HG03135 (cell line): Measurements from ENCODE around the gene DAZAP2.
A peak's percentile ranks its signal among the peaks of the same experiment; 100 is the strongest.
"Not testable (repeated sequence)": the region's sequence is repeated elsewhere in the genome, so short reads cannot be mapped to it uniquely, and the experiment has no call there.

ENCODE experiments used
- ATAC-seq: cut with Tn5 transposase; IDR thresholded peaks from one replicate; pipeline ENCODE4 v1.9.1; 2021; ENCODE audit warnings: mild to moderate bottlenecking, moderate library complexity; ENCODE audit not compliant: unreplicated experiment

Gene DAZAP2

GRCh38 chr12:51246254-51246853 lies 7.7 kb downstream of the DAZAP2 start:
- no peak for ATAC-seq

DNA sequence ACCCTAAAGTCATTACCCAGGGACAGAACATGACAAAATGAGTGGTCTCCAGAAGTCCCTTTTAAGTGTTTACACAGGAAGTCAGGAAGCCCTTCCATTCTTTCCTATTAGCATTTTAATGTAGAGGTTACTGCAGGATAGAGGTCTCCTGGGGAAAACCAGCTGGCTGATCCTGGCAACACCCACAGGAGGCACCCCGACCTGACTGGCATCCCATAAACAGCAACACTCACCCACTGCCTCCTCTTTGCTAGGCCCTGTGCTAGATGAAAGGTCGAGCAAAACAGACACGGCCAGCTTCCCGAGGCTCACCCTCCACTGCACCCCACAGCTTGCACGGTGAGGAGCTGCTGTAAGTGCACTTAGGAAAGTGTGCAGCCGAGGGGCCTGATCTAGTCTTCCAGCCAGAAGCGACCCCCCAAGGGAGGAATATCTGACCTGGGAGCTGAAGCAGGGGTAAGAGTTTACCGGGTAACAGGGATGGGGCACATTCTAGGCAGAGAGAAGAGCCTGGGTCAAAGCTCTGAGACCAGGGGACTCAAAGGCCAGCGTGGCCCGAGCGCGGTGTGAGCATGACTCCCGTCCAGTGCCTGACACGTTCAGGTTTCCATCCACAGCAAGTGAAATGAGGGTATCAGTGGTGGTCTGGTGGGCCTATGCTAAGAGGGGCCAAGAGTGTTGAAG lies 9.0 kb downstream of the DAZAP2 start:
- no peak for ATAC-seq

DNA sequence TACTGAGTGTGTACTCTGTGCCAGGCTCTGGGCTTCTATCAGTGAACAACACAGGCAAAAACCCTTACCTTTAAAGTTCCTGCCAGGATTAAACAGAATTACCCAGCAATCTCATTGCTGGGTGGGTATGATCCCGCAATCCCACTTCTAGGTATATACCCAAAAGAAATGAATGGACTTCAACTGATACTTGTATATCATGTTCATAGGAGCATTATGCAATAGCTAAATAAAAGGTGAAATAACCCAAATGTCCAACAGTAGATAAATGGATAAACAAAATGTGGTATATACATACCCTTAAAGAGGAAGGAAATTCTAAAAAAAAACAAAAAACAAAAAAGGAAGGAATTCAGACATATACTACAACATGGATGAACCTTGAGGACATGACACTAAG lies 14.7 kb downstream of the DAZAP2 start:
- ATAC-seq, result no peak

- no peak for ATAC-seq
These were observed 15.9 kb downstream of the DAZAP2 start for GRCh38 chr12:51254536-51254935.

DNA sequence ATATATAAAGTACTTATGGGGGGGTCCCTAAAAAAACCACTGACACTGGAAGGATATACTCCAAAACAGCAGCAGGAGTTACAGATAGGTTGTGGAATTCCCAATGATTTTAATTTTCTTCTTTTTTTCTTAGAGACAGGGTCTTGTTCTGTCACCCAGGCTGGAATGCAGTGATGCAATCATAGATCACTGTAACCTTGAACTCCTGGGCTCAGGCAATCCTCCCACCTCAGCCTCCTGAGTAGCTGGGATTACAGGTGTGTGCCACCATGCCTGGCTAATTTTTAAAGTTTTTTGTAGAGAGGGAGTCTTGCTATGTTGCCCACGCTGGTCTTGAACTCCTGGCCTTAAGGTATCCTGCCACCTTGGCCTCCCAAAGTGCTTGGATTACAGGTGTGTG lies 21.0 kb downstream of the DAZAP2 start:
- not testable (repeated sequence) for ATAC-seq

GRCh38 chr12:51262758-51263177 lies 24.1 kb downstream of the DAZAP2 start:
- no peak for ATAC-seq

DNA sequence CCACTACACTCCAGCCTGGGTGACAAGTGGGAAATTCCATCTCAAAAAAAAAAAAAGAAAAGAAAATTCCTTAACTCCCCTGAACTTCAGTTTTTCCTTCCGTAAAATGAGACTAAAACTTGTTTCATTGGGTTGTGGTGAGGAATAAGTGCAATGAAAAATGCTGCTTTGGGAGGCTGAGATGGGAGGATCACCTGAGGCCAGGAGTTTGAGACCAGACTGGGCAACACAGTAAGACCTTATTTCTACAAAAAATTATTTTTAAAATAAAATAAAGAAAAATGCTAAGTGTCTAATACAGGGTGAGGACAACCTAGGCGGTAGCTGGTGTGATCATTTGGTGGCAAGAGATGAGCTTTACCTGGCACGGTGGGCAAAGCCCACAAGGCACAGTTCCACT lies 24.7 kb downstream of the DAZAP2 start:
- ATAC-seq, result no peak

- no peak for ATAC-seq
These were observed 25.7 kb downstream of the DAZAP2 start for GRCh38 chr12:51264297-51264696.

GRCh38 chr12:51265024-51265423 lies 26.4 kb downstream of the DAZAP2 start:
- ATAC-seq, result no peak

GRCh38 chr12:51269174-51270066 lies 30.8 kb downstream of the DAZAP2 start:
- peak; percentile 45 for ATAC-seq

- peak; percentile 58 for ATAC-seq
These were observed 31.7 kb downstream of the DAZAP2 start, which contains the start of gene SMAGP for GRCh38 chr12:51270067-51270950. TSS of gene SMAGP (minus strand) at chr12:51270415. CDS start at chr12:51269278, 1,137 bp downstream.

- ATAC-seq, result no peak
These were observed 32.4 kb downstream of the DAZAP2 start for GRCh38 chr12:51270951-51271518.

- ATAC-seq, result not testable (repeated sequence)
These were observed 34.2 kb downstream of the DAZAP2 start for GRCh38 chr12:51272810-51273209.

GRCh38 chr12:51275088-51275487 lies 36.5 kb downstream of the DAZAP2 start:
- no peak for ATAC-seq

DNA sequence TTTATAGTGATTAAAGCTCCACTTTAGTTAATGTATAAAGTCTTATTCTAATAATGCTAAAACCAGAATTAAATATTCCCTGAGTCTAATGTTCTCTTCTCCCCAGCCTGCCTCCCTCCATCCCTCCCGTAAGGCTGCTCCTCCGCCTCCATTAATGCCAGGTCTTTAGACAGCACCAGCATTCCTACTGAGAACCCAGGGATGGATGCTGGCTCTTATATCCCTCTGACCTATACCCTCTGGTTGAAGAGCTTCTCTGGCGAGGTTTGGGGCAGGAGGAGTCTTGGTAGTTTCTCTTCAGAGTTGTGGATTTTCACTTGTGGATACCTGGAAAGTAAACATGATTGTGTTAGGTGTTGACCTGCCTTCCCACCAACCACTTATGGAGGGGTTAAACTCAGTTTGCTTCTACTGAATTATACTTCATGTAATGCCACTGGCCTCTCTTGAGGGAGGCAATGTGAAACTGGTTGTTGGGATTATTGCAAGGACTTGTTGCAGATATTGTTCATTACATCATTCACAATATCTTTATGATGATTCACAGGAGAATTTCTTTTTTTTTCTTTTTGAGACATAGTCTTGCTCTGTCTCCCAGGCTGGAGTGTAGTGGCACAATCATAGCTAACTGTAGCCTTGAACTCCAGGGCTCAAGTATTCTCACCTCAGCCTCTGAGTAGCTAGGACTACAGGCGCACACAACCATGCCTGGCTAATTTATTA lies 42.7 kb downstream of the DAZAP2 start:
- ATAC-seq, result no peak

GRCh38 chr12:51285843-51286242 lies 47.2 kb downstream of the DAZAP2 start:
- no peak for ATAC-seq

GRCh38 chr12:51291603-51292513 lies 53.2 kb downstream of the DAZAP2 start:
- ATAC-seq, result not testable (repeated sequence)
